Measurements from ENCODE around the gene OR51A4. TPM values are rescaled to one million over a fixed set of nuclear protein-coding genes. Genes with fewer than 3 reads are reported as not detected.
A peak's percentile ranks its signal among the peaks of the same experiment; 100 is the strongest.

The OR51A4 gene
- total RNA-seq (not detected), polyA plus RNA-seq (not detected)
- long read RNA-seq, donor 1 = 0 reads
- long read RNA-seq, donor 2 = 0 reads
- long read RNA-seq, donor 3 = 0 reads
- long read RNA-seq, donor 4 = 0 reads
- long read RNA-seq, donor 5 = 0 reads
- long read RNA-seq, donor 6 = 0 reads
- long read RNA-seq, donor 7 = 0 reads
- long read RNA-seq, donor 8 = 0 reads
- long read RNA-seq, donor 9 = 0 reads
- long read RNA-seq, donor 10 = 0 reads

GRCh38 chr11:4947505-4947904 is at the start of gene OR51A4:
Gene OR51A4 (minus strand): TSS chr11:4947605. CDS start chr11:4947100, 505 bp downstream.
- Histone ChIP-seq H3K4me1 (no peaks in the 10 kb centered on the region), H3K4me3 (no peak within 1 kb of the TSS), H3K36me3 (no peaks in the 10 kb centered on the region), H3K27me3 (no peaks in the 10 kb centered on the region), H3K27ac (no peak within 1 kb of the TSS), H3K9me3 (no peaks in the 10 kb centered on the region)
- no peak for DNase-seq
- TF ChIP-seq CTCF (IDR thresholded peaks at IDR 0.05) (no peak), POLR2AphosphoS5 (IDR thresholded peaks at IDR 0.05) (no peak), EP300 (IDR thresholded peaks at IDR 0.05) (no peak), POLR2A (IDR thresholded peaks at IDR 0.05) (no peak)
- intact Hi-C loops (cut with DNase I; ENCODE audit: low total_unique reads) = no loop called here

GRCh38 chr11:4994551-4994950 is 47.1 kb upstream of the OR51A4 start, which contains the start of gene OR51L1:
Gene OR51L1 (plus strand): TSS chr11:4994851. CDS start chr11:4998983, 4,132 bp downstream.
- H3K27me3 ChIP-seq = no peaks in the 10 kb centered on the region
- H3K9me3 ChIP-seq = no peaks in the 10 kb centered on the region
- no peak within 1 kb of the TSS for H3K4me3 ChIP-seq
- no peak for DNase-seq
- WGBS, 5 donors = 82 to 95% (median 85%) methylated on average over 2 of the region's 2 CpGs
- no peaks in the 10 kb centered on the region for H3K4me1 ChIP-seq
- TF ChIP-seq POLR2A (IDR thresholded peaks at IDR 0.05) (no peak), CTCF (IDR thresholded peaks at IDR 0.05) (no peak), EP300 (IDR thresholded peaks at IDR 0.05) (no peak), POLR2AphosphoS5 (IDR thresholded peaks at IDR 0.05) (no peak)
- intact Hi-C loops (cut with DNase I; ENCODE audit: low total_unique reads) = no loop called here
- H3K27ac ChIP-seq = no peak within 1 kb of the TSS
- no peaks in the 10 kb centered on the region for H3K36me3 ChIP-seq

- DNase-seq = no peak
- no peak for TF ChIP-seq POLR2AphosphoS5 (IDR thresholded peaks at IDR 0.05)
- no peak for TF ChIP-seq EP300 (IDR thresholded peaks at IDR 0.05)
- TF ChIP-seq CTCF (IDR thresholded peaks at IDR 0.05) = no peak
- TF ChIP-seq POLR2A (IDR thresholded peaks at IDR 0.05) = no peak
- no peak overlapping the region for H3K4me3 ChIP-seq
- no peak overlapping the region for H3K27ac ChIP-seq
- intact Hi-C loops (cut with DNase I; ENCODE audit: low total_unique reads) = no loop called here
- no peaks in the 10 kb centered on the region for H3K27me3 ChIP-seq
- 51 to 82% (median 75%) methylated on average over 1 of the region's 1 CpG for WGBS, 5 donors
- H3K4me1 ChIP-seq = no peaks in the 10 kb centered on the region
- no peaks in the 10 kb centered on the region for H3K9me3 ChIP-seq
- H3K36me3 ChIP-seq = no peaks in the 10 kb centered on the region
Observed at GRCh38 chr11:4991060-4991459, 43.7 kb upstream of the OR51A4 start.

GRCh38 chr11:4983841-4984240 is 36.4 kb upstream of the OR51A4 start:
- WGBS, 5 donors = 31 to 52% (median 44%) methylated on average over 6 of the region's 6 CpGs
- no peaks in the 10 kb centered on the region for H3K9me3 ChIP-seq
- TF ChIP-seq CTCF (IDR thresholded peaks at IDR 0.05) (no peak), POLR2A (IDR thresholded peaks at IDR 0.05) (no peak), POLR2AphosphoS5 (IDR thresholded peaks at IDR 0.05) (no peak), EP300 (IDR thresholded peaks at IDR 0.05) (no peak)
- intact Hi-C loops (cut with DNase I; ENCODE audit: low total_unique reads) = no loop called here
- H3K36me3 ChIP-seq = no peaks in the 10 kb centered on the region
- H3K27me3 ChIP-seq = no peaks in the 10 kb centered on the region
- H3K27ac ChIP-seq = no peak overlapping the region
- H3K4me3 ChIP-seq = no peak overlapping the region
- DNase-seq = peak in 1 of 2 donors; percentile 40
- peaks cover 0 to 14% (median 4%) of the 10 kb centered on the region in 4 donors for H3K4me1 ChIP-seq

Measured in stomach (tissue), 19 donors.